OCI-LY3 (cell line): ENCODE results near the gene PLVAP.

Experiments
- H2AFZ ChIP-seq: fragments of 200-600, 300-600 bp; shearing (Covaris generic); 2 replicates; pipeline ENCODE4 v1.6.0; 2014; ENCODE audit warnings: antibody characterized with exemption, low read depth, low read length
- H3K27ac ChIP-seq: fragments of 200-600, 300-600 bp; sonication (generic); 2 replicates; pipeline ENCODE4 v1.5.1; 2014; ENCODE audit warnings: mild to moderate bottlenecking, low read length, moderate library complexity, mixed read lengths
- H3K27me3 ChIP-seq: fragments of 200-600, 300-600 bp; sonication (generic); 2 replicates; pipeline ENCODE4 v1.6.1; 2014; ENCODE audit warnings: low read depth, low read length, mixed read lengths
- H3K36me3 ChIP-seq: fragments of 200-600, 300-600 bp; sonication (generic); replicated peaks from 2 replicates; pipeline ENCODE3; 2014; ENCODE audit warnings: low read depth, low read length, mixed read lengths
- H3K4me1 ChIP-seq: fragments of 300-600, 200-600 bp; sonication (generic); 2 replicates; pipeline ENCODE4 v1.6.1; 2014; ENCODE audit warnings: low read length, mixed read lengths
- H3K4me2 ChIP-seq: fragments of 200-600, 300-600 bp; sonication (generic); 2 replicates; pipeline ENCODE4 v1.6.1; 2014; ENCODE audit warnings: low read length, mixed read lengths
- H3K4me3 ChIP-seq: fragments of 300-600, 200-600 bp; sonication (generic); 2 replicates; pipeline ENCODE4 v1.5.1; 2014; ENCODE audit warnings: antibody characterized with exemption, mild to moderate bottlenecking, low read length, moderate library complexity
- H3K79me2 ChIP-seq: fragments of 300-600, 200-600 bp; shearing (Covaris generic); 2 replicates; pipeline ENCODE4 v1.6.1; 2014; ENCODE audit warnings: mild to moderate bottlenecking, low read length, mixed read lengths
- H3K9ac ChIP-seq: fragments of 300-600, 200-600 bp; shearing (Covaris generic); 2 replicates; pipeline ENCODE4 v1.6.0; 2014; ENCODE audit warnings: mild to moderate bottlenecking, low read length, moderate library complexity
- H3K9me3 ChIP-seq: fragments of 200-600, 300-600 bp; shearing (Covaris generic); 2 replicates; pipeline ENCODE4 v1.6.1; 2014; ENCODE audit warnings: low read length, mixed read lengths; ENCODE audit not compliant: insufficient read depth
- H4K20me1 ChIP-seq: fragments of 200-600, 300-600 bp; sonication (generic); 2 replicates; pipeline ENCODE4 v1.6.1; 2016; ENCODE audit warnings: low read length, mixed read lengths; ENCODE audit not compliant: insufficient read depth
- CTCF ChIP-seq: fragments of 200-600, 300-600 bp; sonication (generic); IDR thresholded peaks from 2 replicates; pipeline ENCODE4 v1.5.1; 2014; ENCODE audit warnings: antibody characterized with exemption, low read length, low read depth
- EZH2phosphoT487 ChIP-seq: fragments of 200-600 bp; shearing (Covaris generic); IDR thresholded peaks from 2 replicates; pipeline ENCODE4 v1.6.1; 2018; ENCODE audit warnings: antibody characterized with exemption, mixed run types, low read depth

The PLVAP gene

GRCh38 chr19:17376935-17377600 lies at the start of gene PLVAP:
Gene PLVAP, minus strand, starts transcription at chr19:17377342. Its CDS starts 54 bp downstream, at chr19:17377288.
- H4K20me1 ChIP-seq, result no peaks in the 10 kb centered on the region

GRCh38 chr19:17424743-17425365 lies 47.7 kb upstream of the PLVAP start:
- Histone ChIP-seq H3K9me3 (no peaks in the 10 kb centered on the region), H2AFZ (no peak overlapping the region), H4K20me1 (no peaks in the 10 kb centered on the region), H3K36me3 (no peaks in the 10 kb centered on the region), H3K4me2 (peak overlapping the region; percentile 55), H3K9ac (0 out of 2 replicates have a peak overlapping the region, but pooled peaks have one; percentile 8), H3K27ac (no peak overlapping the region), H3K4me1 (peaks cover 7% of the 10 kb centered on the region), H3K79me2 (no peaks in the 10 kb centered on the region), H3K27me3 (no peaks in the 10 kb centered on the region), H3K4me3 (peak overlapping the region; percentile 60)
- TF ChIP-seq EZH2phosphoT487, result no peak
- peak; percentile 66 for TF ChIP-seq CTCF

More at GRCh38 chr19:17376935-17377600, at the start of gene PLVAP:
- no peak within 1 kb of the TSS for H2AFZ ChIP-seq
- no peaks in the 10 kb centered on the region for H3K36me3 ChIP-seq
- no peaks in the 10 kb centered on the region for H3K4me1 ChIP-seq
- 0 out of 2 replicates have a peak, but pooled peaks cover 3% of the 10 kb centered on the region for H3K9me3 ChIP-seq
- TF ChIP-seq CTCF (no peak), EZH2phosphoT487 (no peak)
- H3K9ac ChIP-seq, result no peak within 1 kb of the TSS
- no peak within 1 kb of the TSS for H3K4me2 ChIP-seq
- peaks cover 6% of the 10 kb centered on the region; the same call in 1 of the 2 replicates for H3K27me3 ChIP-seq
- H3K79me2 ChIP-seq, result no peaks in the 10 kb centered on the region
- no peak within 1 kb of the TSS for H3K27ac ChIP-seq
- no peak within 1 kb of the TSS for H3K4me3 ChIP-seq

GRCh38 chr19:17423429-17424208 lies 46.5 kb upstream of the PLVAP start:
- no peaks in the 10 kb centered on the region for H3K9me3 ChIP-seq
- H2AFZ ChIP-seq, result no peak overlapping the region
- peaks cover 12% of the 10 kb centered on the region for H3K4me1 ChIP-seq
- H3K4me2 ChIP-seq, result no peak overlapping the region
- TF ChIP-seq EZH2phosphoT487 (no peak), CTCF (no peak)
- H3K27me3 ChIP-seq, result no peaks in the 10 kb centered on the region
- H4K20me1 ChIP-seq, result no peaks in the 10 kb centered on the region
- H3K9ac ChIP-seq, result no peak overlapping the region
- no peak overlapping the region for H3K27ac ChIP-seq
- H3K36me3 ChIP-seq, result no peaks in the 10 kb centered on the region
- H3K4me3 ChIP-seq, result no peak overlapping the region
- no peaks in the 10 kb centered on the region for H3K79me2 ChIP-seq

GRCh38 chr19:17421942-17422341 lies 44.8 kb upstream of the PLVAP start:
- H3K36me3 ChIP-seq, result no peaks in the 10 kb centered on the region
- no peak overlapping the region for H2AFZ ChIP-seq
- H3K4me1 ChIP-seq, result peaks cover 12% of the 10 kb centered on the region
- H3K9me3 ChIP-seq, result no peaks in the 10 kb centered on the region
- H3K4me2 ChIP-seq, result no peak overlapping the region
- H4K20me1 ChIP-seq, result no peaks in the 10 kb centered on the region
- no peak overlapping the region for H3K9ac ChIP-seq
- no peaks in the 10 kb centered on the region for H3K27me3 ChIP-seq
- H3K79me2 ChIP-seq, result no peaks in the 10 kb centered on the region
- TF ChIP-seq CTCF (no peak), EZH2phosphoT487 (no peak)
- no peak overlapping the region for H3K27ac ChIP-seq
- no peak overlapping the region for H3K4me3 ChIP-seq
